Trophoblast cell (in vitro differentiated cells and primary cell): ENCODE results near the gene R3HCC1L.
"Not testable (repeated sequence)": the region's sequence is repeated elsewhere in the genome, so short reads cannot be mapped to it uniquely, and the experiment has no call there.

ENCODE experiments used
- DNase-seq, 2 donors: peaks; one replicate each; pipeline ENCODE4 v3.0.0-alpha.2; 2016
- H2AFZ ChIP-seq: 2 replicates; pipeline ENCODE4 v1.6.1; 2013; ENCODE audit warnings: low read length, moderate library complexity, mild to moderate bottlenecking; ENCODE audit not compliant: insufficient read depth, poor library complexity
- H2AK5ac ChIP-seq: 2 replicates; pipeline ENCODE4 v1.6.1; 2013; ENCODE audit warnings: mild to moderate bottlenecking, low read length
- H2BK120ac ChIP-seq: 2 replicates; pipeline ENCODE4 v1.6.1; 2013; ENCODE audit warnings: low read length, mild to moderate bottlenecking, moderate library complexity; ENCODE audit not compliant: insufficient read depth, poor library complexity
- H2BK12ac ChIP-seq: 2 replicates; pipeline ENCODE4 v1.6.1; 2013; ENCODE audit warnings: mild to moderate bottlenecking, low read length, moderate library complexity
- H2BK5ac ChIP-seq: 2 replicates; pipeline ENCODE4 v1.6.1; 2013; ENCODE audit warnings: low read length, low read depth, moderate library complexity, mild to moderate bottlenecking; ENCODE audit not compliant: poor library complexity
- H3K14ac ChIP-seq: 2 replicates; pipeline ENCODE4 v1.6.1; 2013; ENCODE audit warnings: mild to moderate bottlenecking, low read length
- H3K18ac ChIP-seq: 2 replicates; pipeline ENCODE4 v1.6.1; 2013; ENCODE audit warnings: mild to moderate bottlenecking, low read length
- H3K23ac ChIP-seq: 2 replicates; pipeline ENCODE4 v1.6.1; 2013; ENCODE audit warnings: low read length
- H3K27ac ChIP-seq: 2 replicates; pipeline ENCODE4 v1.5.1; 2013; ENCODE audit warnings: low read depth, mild to moderate bottlenecking, inconsistent platforms, low read length, moderate library complexity
- H3K27me3 ChIP-seq: 2 replicates; pipeline ENCODE4 v1.6.1; 2013; ENCODE audit warnings: inconsistent platforms, mild to moderate bottlenecking, low read length, moderate library complexity; ENCODE audit not compliant: insufficient read depth
- H3K36me3 ChIP-seq, 2 experiments: 1 replicate in 1 of 2; 2 replicates in 1 of 2; pipeline ENCODE4 v1.6.1; 2013; ENCODE audit warnings: low read length in 2 of 2, mild to moderate bottlenecking in 2 of 2, moderate library complexity in 1 of 2; ENCODE audit not compliant: insufficient read depth in 2 of 2, control insufficient read depth in 1 of 2
- H3K4ac ChIP-seq: 2 replicates; pipeline ENCODE4 v1.6.1; 2013; ENCODE audit warnings: low read depth, mild to moderate bottlenecking, low read length, moderate library complexity
- H3K4me1 ChIP-seq, 2 experiments: 1 replicate in 1 of 2; 2 replicates in 1 of 2; pipeline ENCODE4 v1.6.1; 2013; ENCODE audit warnings: low read length in 2 of 2, mild to moderate bottlenecking in 2 of 2, moderate library complexity in 1 of 2; ENCODE audit not compliant: insufficient read depth in 2 of 2, control insufficient read depth in 1 of 2
- H3K4me2 ChIP-seq: 2 replicates; pipeline ENCODE4 v1.6.1; 2013; ENCODE audit warnings: inconsistent platforms, mild to moderate bottlenecking, low read length, moderate library complexity
- H3K4me3 ChIP-seq: 2 replicates; pipeline ENCODE4 v1.5.1; 2013; ENCODE audit warnings: mild to moderate bottlenecking, low read depth, low read length, inconsistent platforms
- H3K79me1 ChIP-seq: one replicate; pipeline ENCODE4 v1.6.1; 2013; ENCODE audit warnings: low read length
- H3K79me2 ChIP-seq: 2 replicates; pipeline ENCODE4 v1.6.1; 2013; ENCODE audit warnings: low read length, mild to moderate bottlenecking; ENCODE audit not compliant: control insufficient read depth, insufficient read depth, poor library complexity
- H3K9ac ChIP-seq: 2 replicates; pipeline ENCODE4 v1.6.1; 2013; ENCODE audit warnings: mild to moderate bottlenecking, low read length
- H3K9me3 ChIP-seq: 2 replicates; pipeline ENCODE4 v1.6.1; 2013; ENCODE audit warnings: low read depth, mild to moderate bottlenecking, control low read depth, inconsistent platforms, low read length; ENCODE audit not compliant: insufficient read depth
- H4K12ac ChIP-seq: 2 replicates; pipeline ENCODE4 v1.6.1; 2013; ENCODE audit warnings: low read depth, mild to moderate bottlenecking, low read length, moderate library complexity
- H4K8ac ChIP-seq: 2 replicates; pipeline ENCODE4 v1.6.1; 2013; ENCODE audit warnings: low read depth, mild to moderate bottlenecking, low read length, moderate library complexity
- H4K91ac ChIP-seq: one replicate; pipeline ENCODE4 v1.6.1; 2013; ENCODE audit warnings: low read depth, mild to moderate bottlenecking, low read length, moderate library complexity
- WGBS: extraction: QIAGEN DNeasy Blood & Tissue Kit; methylation state at CpG from one replicate; pipeline ENCODE4 v1.1.7; 2013; ENCODE audit warnings: missing lambda C conversion rate; ENCODE audit not compliant: insufficient read length, insufficient coverage; ENCODE audit errors: extremely low coverage; 5-methylcytosine and 5-hydroxymethylcytosine counted together

Gene R3HCC1L

DNA sequence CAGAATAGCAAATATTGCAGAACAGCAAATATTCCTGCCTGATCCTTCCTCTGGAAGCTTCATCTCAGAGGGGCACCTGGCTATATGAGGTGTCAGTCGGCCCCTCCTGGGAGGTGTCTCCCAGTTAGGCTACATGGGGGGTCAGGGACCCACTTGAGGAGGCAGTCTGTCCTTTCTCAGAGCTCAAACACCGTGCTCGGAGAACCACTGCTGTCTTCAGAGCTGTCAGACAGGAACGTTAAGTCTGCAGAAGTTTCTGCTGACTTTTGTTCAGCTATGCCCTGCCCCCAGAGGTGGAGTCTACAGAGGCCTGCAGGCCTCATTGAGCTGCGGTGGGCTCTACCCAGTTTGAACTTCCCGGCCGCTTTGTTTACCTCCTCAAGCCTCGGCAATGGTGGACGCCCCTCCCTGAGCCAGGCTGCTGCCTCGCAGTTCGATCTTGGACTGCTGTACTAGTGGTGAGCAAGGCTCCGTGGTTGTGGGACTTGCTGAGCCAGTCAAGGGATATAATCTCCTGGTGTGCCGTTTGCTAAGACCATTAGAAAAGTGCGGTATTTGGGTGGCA is 48.0 kb downstream of the R3HCC1L start:
- H3K14ac ChIP-seq, H4K91ac ChIP-seq, H3K4me3 ChIP-seq, H4K8ac ChIP-seq, H2BK5ac ChIP-seq, H3K23ac ChIP-seq, H3K9me3 ChIP-seq, H3K27me3 ChIP-seq, H3K36me3 ChIP-seq, H2BK120ac ChIP-seq, H3K79me2 ChIP-seq, H3K79me1 ChIP-seq, DNase-seq, H3K9ac ChIP-seq, H2BK12ac ChIP-seq, H3K4me2 ChIP-seq, H3K27ac ChIP-seq, H2AFZ ChIP-seq, H2AK5ac ChIP-seq, H3K4me1 ChIP-seq, H4K12ac ChIP-seq: not testable (repeated sequence)
- Histone ChIP-seq H3K4ac (peak overlapping the region; percentile 31), H3K18ac (peak overlapping the region; percentile 71)
- no CpG with 5 or more reads among the region's 14 CpGs for WGBS

DNA sequence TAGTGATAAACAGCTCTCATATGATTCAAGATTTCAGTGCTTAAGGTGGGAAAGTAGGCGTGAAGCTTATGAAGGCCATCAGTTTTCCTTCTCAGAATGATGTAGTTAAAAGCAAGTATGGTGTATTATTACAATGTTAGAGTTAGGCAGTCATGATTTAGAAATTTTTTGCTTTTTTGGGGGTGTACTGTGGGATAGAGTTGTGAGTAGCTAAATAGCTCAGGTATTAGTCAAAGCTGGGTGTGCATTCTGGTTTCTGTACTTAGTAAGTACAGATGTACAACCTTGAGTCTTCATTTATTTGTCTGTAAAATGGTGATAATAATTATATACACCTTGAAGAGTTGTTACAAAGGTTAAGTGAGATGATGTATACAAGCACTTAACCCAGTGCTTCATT is 52.2 kb downstream of the R3HCC1L start:
- H3K4me1 ChIP-seq = no peaks in the 10 kb centered on the region
- no peak for DNase-seq
- H3K18ac ChIP-seq = no peak overlapping the region
- no CpG with 5 or more reads among the region's 1 CpG for WGBS
- H4K8ac ChIP-seq = no peak overlapping the region
- H3K4ac ChIP-seq = no peak overlapping the region
- no peaks in the 10 kb centered on the region for H3K79me2 ChIP-seq
- H2AK5ac ChIP-seq = no peak overlapping the region
- no peak overlapping the region for H3K14ac ChIP-seq
- no peaks in the 10 kb centered on the region for H3K79me1 ChIP-seq
- no peak overlapping the region for H2BK5ac ChIP-seq
- H2AFZ ChIP-seq = no peak overlapping the region
- no peak overlapping the region for H3K23ac ChIP-seq
- no peaks in the 10 kb centered on the region for H3K9me3 ChIP-seq
- H4K91ac ChIP-seq = no peak overlapping the region
- H3K4me3 ChIP-seq = no peak overlapping the region
- no peak overlapping the region for H2BK12ac ChIP-seq
- no peak overlapping the region for H3K27ac ChIP-seq
- no peak overlapping the region for H4K12ac ChIP-seq
- H3K4me2 ChIP-seq = no peak overlapping the region
- no peak overlapping the region for H2BK120ac ChIP-seq
- H3K9ac ChIP-seq = no peak overlapping the region
- no peaks in the 10 kb centered on the region for H3K27me3 ChIP-seq
- H3K36me3 ChIP-seq = peaks cover 6 to 9% of the 10 kb centered on the region in 2 experiments

DNA sequence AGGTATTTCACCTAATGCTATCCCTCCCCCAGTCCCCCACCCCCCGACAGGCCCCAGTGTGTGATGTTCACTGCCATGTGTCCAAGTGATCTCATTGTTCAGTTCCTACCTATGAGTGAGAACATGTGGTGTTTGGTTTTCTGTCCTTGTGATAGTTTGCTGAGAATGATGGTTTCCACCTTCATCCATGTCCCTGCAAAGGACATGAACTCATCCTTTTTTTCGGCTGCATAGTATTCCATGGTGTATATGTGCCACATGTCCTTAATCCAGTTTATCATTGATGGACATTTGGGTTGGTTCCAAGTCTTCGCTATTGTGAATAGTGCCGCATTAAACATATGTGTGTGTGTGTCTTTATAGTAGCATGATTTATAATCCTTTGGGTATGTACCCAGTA is 56.3 kb downstream of the R3HCC1L start:
- H3K79me2 ChIP-seq, H3K9ac ChIP-seq, H3K4me3 ChIP-seq, H3K4me1 ChIP-seq, DNase-seq, H3K9me3 ChIP-seq, H3K36me3 ChIP-seq, H2AFZ ChIP-seq, H3K79me1 ChIP-seq, H4K8ac ChIP-seq, H3K4me2 ChIP-seq, H2BK120ac ChIP-seq, H2AK5ac ChIP-seq, H3K27ac ChIP-seq, H2BK5ac ChIP-seq, H4K12ac ChIP-seq, H3K14ac ChIP-seq, H2BK12ac ChIP-seq, H3K4ac ChIP-seq, H3K18ac ChIP-seq, H3K27me3 ChIP-seq, H4K91ac ChIP-seq, H3K23ac ChIP-seq: not testable (repeated sequence)
- WGBS = no CpG with 5 or more reads among the region's 4 CpGs

DNA sequence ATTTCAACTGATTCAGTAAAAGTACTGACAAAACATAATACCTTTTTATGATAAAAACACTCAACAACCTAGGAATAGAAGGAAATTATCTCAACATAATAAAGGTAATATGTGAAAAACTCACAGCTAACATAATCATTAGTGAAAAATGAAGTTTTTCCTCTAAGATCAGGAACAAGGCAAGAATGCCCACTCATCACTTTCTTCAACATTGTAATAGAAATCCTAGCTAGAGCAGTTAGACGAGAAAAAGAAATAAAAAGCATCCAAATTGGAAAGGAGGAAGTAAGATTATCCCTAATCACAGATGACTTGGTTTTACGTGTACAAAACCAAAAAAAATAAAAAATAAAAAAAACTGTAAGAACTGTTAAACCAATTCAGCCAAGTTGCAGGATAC is 58.6 kb downstream of the R3HCC1L start:
- H3K18ac ChIP-seq = no peak overlapping the region
- H3K79me1 ChIP-seq = no peaks in the 10 kb centered on the region
- H3K79me2 ChIP-seq = no peaks in the 10 kb centered on the region
- H4K12ac ChIP-seq = no peak overlapping the region
- no peak overlapping the region for H3K4ac ChIP-seq
- H3K27me3 ChIP-seq = no peaks in the 10 kb centered on the region
- H4K91ac ChIP-seq = no peak overlapping the region
- H3K4me3 ChIP-seq = no peak overlapping the region
- no peak overlapping the region for H3K27ac ChIP-seq
- H3K36me3 ChIP-seq = no peaks in the 10 kb centered on the region
- no peak overlapping the region for H2AK5ac ChIP-seq
- no peak overlapping the region for H2BK5ac ChIP-seq
- no peak overlapping the region for H3K14ac ChIP-seq
- no peaks in the 10 kb centered on the region for H3K4me1 ChIP-seq
- H2AFZ ChIP-seq = no peak overlapping the region
- no peak overlapping the region for H3K9ac ChIP-seq
- H3K9me3 ChIP-seq = no peaks in the 10 kb centered on the region
- WGBS = no CpG with 5 or more reads among the region's 2 CpGs
- H4K8ac ChIP-seq = no peak overlapping the region
- no peak overlapping the region for H2BK120ac ChIP-seq
- no peak for DNase-seq
- no peak overlapping the region for H3K23ac ChIP-seq
- no peak overlapping the region for H2BK12ac ChIP-seq
- H3K4me2 ChIP-seq = no peak overlapping the region
